ENCODE results near the gene SLC30A7.

- TF ChIP-seq CTCF (IDR thresholded peaks at IDR 0.05) (no peak), POLR2A (IDR thresholded peaks at IDR 0.05) (no peak), POLR2AphosphoS5 (IDR thresholded peaks at IDR 0.05; ENCODE audit: insufficient read depth in 1 of 2, low read depth in 1 of 2) (no peak)
Observed at GRCh38 chr1:100851726-100852125, 44.2 kb upstream of the SLC30A7 start.
